LNCaP clone FGC (cell line): ENCODE results near the gene PLAU.

ENCODE experiments used
- DNase-seq: peaks from one replicate; pipeline ENCODE4 v3.0.0-alpha.2; 2011; ENCODE audit warnings: low read depth
- H3K4me3 ChIP-seq: 2 replicates; pipeline ENCODE4 v1.5.1; 2011; ENCODE audit warnings: mild to moderate bottlenecking, low read depth, low read length, control low read depth
- CTCF ChIP-seq: IDR thresholded peaks from 2 replicates; pipeline ENCODE4 v1.5.1; 2012; ENCODE audit warnings: mild to moderate bottlenecking; ENCODE audit not compliant: control insufficient read depth, insufficient read depth; ENCODE audit errors: extremely low read depth

Gene PLAU

DNA sequence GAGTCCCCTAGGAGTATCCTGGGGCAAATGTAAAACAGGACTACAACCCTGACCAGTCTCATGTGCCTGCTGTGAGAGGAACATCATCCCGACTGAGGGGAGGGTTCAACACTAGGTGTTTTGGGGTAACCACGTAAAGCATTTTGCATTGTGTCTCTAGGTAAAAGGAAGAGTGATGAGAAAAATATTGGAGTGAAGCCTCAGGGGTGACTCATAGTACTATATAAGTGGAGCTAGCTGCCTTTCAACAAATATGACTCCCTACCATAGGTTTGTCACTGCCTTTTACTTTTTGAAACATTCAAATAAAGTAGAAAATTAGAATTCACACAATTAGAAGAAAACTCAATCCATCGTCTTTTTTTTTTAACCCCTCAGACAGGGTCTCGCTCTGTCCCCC, 34.0 kb upstream of the PLAU start:
- no peak for TF ChIP-seq CTCF
- no peak overlapping the region for H3K4me3 ChIP-seq
- no peak for DNase-seq

DNA sequence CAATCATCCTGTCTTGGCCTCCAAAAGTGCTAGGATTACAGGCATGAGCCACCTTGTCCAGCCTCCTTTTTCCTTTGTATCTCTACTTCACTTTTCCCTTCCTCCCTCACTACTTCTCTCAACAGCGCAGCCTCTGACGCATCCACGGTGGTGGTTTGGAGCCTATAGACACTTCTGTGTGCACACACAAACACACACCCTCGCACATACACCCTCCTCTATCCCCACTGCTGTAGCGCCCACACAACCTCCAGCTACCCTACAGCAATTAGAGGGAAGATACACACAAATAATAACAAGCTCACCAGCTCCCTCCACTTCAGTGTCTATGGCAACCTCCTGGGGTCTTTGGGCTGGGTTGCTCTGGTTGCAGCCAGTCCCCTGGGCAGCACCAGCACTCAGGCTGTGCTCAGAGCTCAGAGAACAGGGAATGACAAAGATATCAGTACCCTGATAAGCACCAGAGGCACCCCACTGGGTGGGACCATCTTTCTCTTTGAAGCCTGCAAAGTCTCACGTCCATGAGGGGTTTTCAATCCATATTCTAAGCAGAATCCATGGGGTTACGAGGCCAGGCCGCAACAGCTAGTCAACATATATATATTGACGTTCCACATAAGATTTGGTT, 33.3 kb upstream of the PLAU start:
- no peak for DNase-seq
- TF ChIP-seq CTCF, result no peak
- H3K4me3 ChIP-seq, result no peak overlapping the region

GRCh38 chr10:73878365-73878764, 32.6 kb upstream of the PLAU start:
- DNase-seq, result no peak
- no peak for TF ChIP-seq CTCF
- H3K4me3 ChIP-seq, result no peak overlapping the region

- no peak overlapping the region for H3K4me3 ChIP-seq
- DNase-seq, result no peak
- peak; percentile 77 for TF ChIP-seq CTCF
Measured at GRCh38 chr10:73879296-73880173, 31.4 kb upstream of the PLAU start.

DNA sequence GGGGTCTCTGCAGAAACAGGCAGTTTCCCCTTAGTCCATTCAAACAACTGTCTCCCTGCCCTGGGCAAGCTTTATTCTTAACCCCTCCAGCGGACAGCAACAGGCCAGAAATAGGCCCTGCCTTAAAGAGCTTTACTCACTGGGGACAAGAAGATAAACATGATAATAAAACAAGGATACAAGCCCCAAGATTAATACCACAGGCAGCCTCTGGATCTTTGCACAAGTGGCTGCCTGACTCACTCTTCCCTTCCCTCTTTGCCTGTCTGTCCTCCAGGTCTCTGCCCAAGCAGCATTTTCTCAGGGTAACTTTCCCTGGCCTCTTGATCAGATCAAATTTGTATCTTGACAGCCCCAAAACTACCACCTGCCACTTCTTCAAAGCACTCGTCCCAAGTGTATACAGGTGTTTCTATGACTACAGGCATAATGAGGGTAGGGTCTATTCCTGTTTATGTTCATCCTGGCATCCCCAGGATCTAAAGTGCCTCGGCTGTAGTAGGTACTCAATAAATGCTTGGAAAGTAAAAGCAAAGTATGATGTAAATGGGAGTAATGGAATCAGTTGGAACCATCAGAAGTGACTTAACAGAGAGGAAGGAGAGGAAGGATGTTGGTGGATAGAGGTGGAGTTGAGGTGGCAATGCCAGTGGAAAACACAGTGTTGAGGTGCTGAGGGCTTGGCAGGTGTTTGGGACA, 29.6 kb upstream of the PLAU start:
- no peak for DNase-seq
- H3K4me3 ChIP-seq, result no peak overlapping the region
- TF ChIP-seq CTCF, result no peak

DNA sequence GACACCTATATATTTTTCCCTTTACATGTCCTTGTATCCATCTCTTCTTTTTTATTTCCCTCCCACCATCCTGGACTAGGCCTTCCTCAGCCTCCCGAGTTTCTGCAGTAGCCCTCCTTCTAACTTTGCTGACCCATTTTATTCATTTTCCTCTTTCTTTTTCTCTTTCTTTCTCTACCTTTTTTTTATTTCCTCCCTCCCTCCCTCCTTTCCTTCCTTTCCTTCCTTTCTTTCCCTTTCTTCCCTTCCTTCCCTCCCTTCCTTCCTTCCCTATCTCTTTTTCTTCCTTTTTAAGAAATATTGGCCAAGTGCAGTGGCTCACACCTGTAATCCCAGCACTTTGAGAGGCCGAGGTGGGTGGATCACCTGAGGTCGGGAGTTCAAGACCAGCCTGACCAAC, 26.9 kb upstream of the PLAU start:
- no peak overlapping the region for H3K4me3 ChIP-seq
- no peak for DNase-seq
- no peak for TF ChIP-seq CTCF
